ENCODE results near the gene GDI2.

DNA sequence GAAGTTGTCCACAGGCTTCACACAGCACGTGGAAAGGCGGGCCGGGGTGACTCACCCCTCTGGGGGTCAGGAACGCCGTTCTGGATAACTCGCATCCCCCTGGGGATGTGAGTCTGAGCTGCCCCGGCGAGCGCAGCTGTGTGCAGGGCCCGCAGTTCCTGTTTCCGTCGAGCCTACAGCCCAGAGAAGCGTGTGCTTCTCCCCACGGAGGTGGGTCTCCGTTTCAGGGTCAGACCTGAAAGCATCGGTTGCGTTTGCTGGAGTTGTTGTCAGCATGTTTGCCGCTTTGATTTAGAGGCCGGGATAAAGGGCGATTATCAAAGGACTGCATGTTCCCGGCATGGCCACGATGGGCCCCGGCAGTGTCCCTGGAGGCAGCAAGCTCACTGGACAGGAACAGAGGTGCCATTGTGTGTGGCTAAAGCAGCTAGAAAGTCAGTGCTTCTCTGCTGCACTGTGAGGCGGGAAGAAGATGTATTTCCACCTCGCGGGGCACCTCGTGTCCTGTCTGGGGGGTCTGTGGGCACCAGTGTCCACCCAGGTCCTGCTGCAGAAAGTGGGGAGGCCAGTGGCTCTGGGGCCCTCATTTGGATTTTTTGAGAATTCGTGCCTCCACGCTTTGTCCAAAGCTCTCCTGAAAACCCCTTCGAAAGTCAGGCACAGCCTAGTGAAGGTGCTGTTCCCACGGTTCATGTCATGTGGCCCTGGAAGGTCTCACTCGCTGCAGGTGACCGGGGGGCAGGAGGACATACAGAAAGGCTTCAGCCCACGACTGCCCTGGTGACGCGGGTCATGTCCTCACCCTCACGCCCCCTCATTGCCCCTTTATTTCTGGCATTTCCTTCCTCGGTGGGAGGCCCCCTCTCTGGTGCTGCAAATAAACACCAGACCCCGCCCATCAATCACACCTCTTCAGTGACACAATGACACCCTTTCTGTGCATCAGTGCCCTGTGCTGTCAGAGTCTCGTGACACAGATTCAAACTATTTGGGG is 27.4 kb upstream of the GDI2 start:
- no peak for TF ChIP-seq POLR2A (IDR thresholded peaks at IDR 0.05)
- TF ChIP-seq, protein P1, sequence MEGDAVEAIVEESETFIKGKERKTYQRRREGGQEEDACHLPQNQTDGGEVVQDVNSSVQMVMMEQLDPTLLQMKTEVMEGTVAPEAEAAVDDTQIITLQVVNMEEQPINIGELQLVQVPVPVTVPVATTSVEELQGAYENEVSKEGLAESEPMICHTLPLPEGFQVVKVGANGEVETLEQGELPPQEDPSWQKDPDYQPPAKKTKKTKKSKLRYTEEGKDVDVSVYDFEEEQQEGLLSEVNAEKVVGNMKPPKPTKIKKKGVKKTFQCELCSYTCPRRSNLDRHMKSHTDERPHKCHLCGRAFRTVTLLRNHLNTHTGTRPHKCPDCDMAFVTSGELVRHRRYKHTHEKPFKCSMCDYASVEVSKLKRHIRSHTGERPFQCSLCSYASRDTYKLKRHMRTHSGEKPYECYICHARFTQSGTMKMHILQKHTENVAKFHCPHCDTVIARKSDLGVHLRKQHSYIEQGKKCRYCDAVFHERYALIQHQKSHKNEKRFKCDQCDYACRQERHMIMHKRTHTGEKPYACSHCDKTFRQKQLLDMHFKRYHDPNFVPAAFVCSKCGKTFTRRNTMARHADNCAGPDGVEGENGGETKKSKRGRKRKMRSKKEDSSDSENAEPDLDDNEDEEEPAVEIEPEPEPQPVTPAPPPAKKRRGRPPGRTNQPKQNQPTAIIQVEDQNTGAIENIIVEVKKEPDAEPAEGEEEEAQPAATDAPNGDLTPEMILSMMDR (IDR thresholded peaks at IDR 0.05) = no peak

Data from right lobe of liver (tissue), 4 donors.